Heart left ventricle (tissue), 16 donors: ENCODE measurements around the gene SKP1. TPM values are rescaled to one million over a fixed set of nuclear protein-coding genes. Genes with fewer than 3 reads are reported as not detected.

Experiments used
- ATAC-seq, 4 donors: fragments of 200-7000 bp; cut with Tn5 transposase; one replicate each; pipeline ENCODE4 v1.9.1; 2020 to 2022; ENCODE audit warnings: moderate library complexity in 4 of 4, mild to moderate bottlenecking in 3 of 4, moderate number of reproducible peaks in 1 of 4
- DNase-seq, 5 donors: peaks; one replicate each; pipeline ENCODE4 v3.0.0-alpha.2; 2020
- H3K27ac ChIP-seq, 12 donors: fragments of 200-600 bp; sonication (generic) in 4 of 12; one replicate each; pipeline versions ENCODE4 v1.5.0 to v1.8.0; 2016 to 2022; ENCODE audit warnings: mild to moderate bottlenecking in 2 of 12
- H3K27me3 ChIP-seq, 9 donors: fragments of 200-600 bp; sonication (generic) in 2 of 9; one replicate each; pipeline versions ENCODE4 v1.5.1 to v1.8.0; 2016 to 2022; ENCODE audit warnings: mild to moderate bottlenecking in 3 of 9
- H3K36me3 ChIP-seq, 9 donors: fragments of 200-600 bp; sonication (generic) in 2 of 9; one replicate each; pipeline versions ENCODE4 v1.5.0 to v1.8.0; 2018 to 2022; ENCODE audit warnings: mild to moderate bottlenecking in 2 of 9
- H3K4me1 ChIP-seq, 12 donors: fragments of 200-600 bp; sonication (generic) in 4 of 12; one replicate each; pipeline versions ENCODE4 v1.5.0 to v1.8.0; 2016 to 2022; ENCODE audit warnings: mild to moderate bottlenecking in 3 of 12
- H3K4me3 ChIP-seq, 12 donors: fragments of 200-600 bp; sonication (generic) in 4 of 12; one replicate each; pipeline versions ENCODE4 v1.5.0 to v1.8.0; 2017 to 2022; ENCODE audit warnings: mild to moderate bottlenecking in 9 of 12, moderate library complexity in 4 of 12
- H3K9me3 ChIP-seq, 12 donors: fragments of 200-600 bp; sonication (generic) in 4 of 12; one replicate each; pipeline versions ENCODE4 v1.5.0 to v1.8.0; 2016 to 2022; ENCODE audit warnings: mild to moderate bottlenecking in 1 of 12
- POLR2A ChIP-seq, 2 donors: fragments of 450-650 bp; IDR thresholded peaks; one replicate each; pipeline ENCODE4 v1.6.1; 2017; ENCODE audit warnings: antibody characterized with exemption in 2 of 2, mild to moderate bottlenecking in 2 of 2, moderate library complexity in 2 of 2
- whole genome bisulfite sequencing, 4 donors: extraction: QIAGEN DNeasy Blood & Tissue Kit in 2 of 4; methylation state at CpG; one replicate each; pipeline versions ENCODE4 v1.1.5 to v1.1.7; 2013 to 2018; 5-methylcytosine and 5-hydroxymethylcytosine counted together
- intact Hi-C, 10 donors: fragments of 100-400 bp; cut with DNase I; formaldehyde crosslinking; loops; one replicate each; pipeline versions ENCODE4 v1.11.1 to v1.14.2; 2022
- polyA plus RNA-seq, 2 donors: library from polyadenylated mRNA; stranded (reverse); fragments of 200-250 nt; gene quantifications; one replicate each; pipeline ENCODE4 v1.2.3, GENCODE V29; 2013
- total RNA-seq, 9 donors: library from RNA; depleted of rRNA in 2 of 9; stranded (reverse); fragments of >200 nt in 2 of 9; fragmentation: NEBNext Ultra II Directional in 3 of 9; extraction: Animal tissue kit (Norgen Biotek cat#: 25700) in 3 of 9; gene quantifications; one replicate each; pipeline versions ENCODE4 v1.1.0 to v1.2.4, GENCODE V29; 2016 to 2023
- TF ChIP-seq, protein P1 (sequence below), 12 donors: fragments of 200-600 bp; sonication (generic) in 4 of 12; IDR thresholded peaks; one replicate each; pipeline versions ENCODE4 v1.5.0 to v1.8.0; 2018 to 2022; ENCODE audit warnings: antibody characterized with exemption in 12 of 12, mild to moderate bottlenecking in 5 of 12
- donor health status: ischemic (EF 13 %, LVEDD 7.1; RV severe dilation, severe dysfunction).
- donor health status: healthy with polysubstance abuse.
- donor health status: DM: no; HTN: yes; CAD: no.
- donor health status: DM: no; HTN: no; CAD: no.
- donor health status: ischemic (EF 25% LVEDD 6.9; RV normal size, moderate dysfunction).
- donor health status: ischemic (EF 25% LVEDD 5.7; RV mildly dilated, moderate dysfunction).
- donor health status: healthy.
- donor health status: DM: yes; HTN: yes; CAD: no.
- donor health status: ischemic (EF 35%, LVEDD 5.7; RV mildly dilated, moderate dysfunction).
- donor health status: nonischemic (EF 11% LVEDD 7.7; RV severe dilation, severe dysfunction).
- donor health status: DM: yes; HTN: yes; CAD: no.
- donor health status: PGD.
- donor health status: ischemic (EF 29% LVEDD 5.4; RV normal size, mild dysfunction).
- donor health status: nonischemic (EF 23%, LVEDD 6.1; RV moderate dilation, normal function).

Gene SKP1
- total and polyA plus RNA-seq, 11 donors: 175 to 1,085 (median 459) TPM

DNA sequence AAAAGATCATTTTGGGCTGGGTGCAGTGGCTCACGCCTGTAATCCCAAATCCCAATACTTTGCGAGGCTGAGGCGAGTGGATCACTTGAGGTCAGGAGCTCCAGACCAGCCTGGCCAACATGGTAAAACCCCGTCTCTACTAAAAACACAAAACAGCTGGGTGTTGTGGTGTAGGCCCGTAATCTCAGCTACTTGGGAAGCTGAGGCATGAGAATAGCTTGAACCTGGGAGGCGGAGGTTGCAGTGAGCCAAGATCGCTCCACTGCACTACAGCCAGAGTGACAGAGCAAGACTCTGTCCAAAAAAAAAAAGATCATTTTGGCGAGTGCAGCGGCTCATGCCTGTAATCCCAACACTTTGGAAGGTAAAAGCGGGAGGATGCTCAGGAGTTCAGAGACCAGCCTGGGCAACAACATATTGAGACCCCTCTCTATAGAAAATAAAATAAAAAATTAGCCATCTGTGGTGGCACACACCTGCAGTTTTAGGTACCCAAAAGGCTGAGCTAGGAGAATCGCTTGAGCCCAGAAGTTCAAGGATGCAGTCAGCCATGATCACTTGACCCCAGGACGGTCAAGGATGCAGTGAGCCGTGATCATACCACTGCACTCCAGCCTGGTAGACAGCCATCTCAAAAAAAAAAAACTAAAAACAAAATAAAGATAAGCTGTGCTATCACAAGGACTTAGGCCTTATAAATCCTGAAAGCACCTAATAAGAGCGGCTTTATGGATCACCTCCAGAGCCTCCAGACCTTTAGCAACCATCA lies 32.9 kb upstream of the SKP1 start:
- intact Hi-C loops: no loop called here
- peaks cover 3 to 80% (median 58%) of the 10 kb centered on the region in 12 donors for H3K4me1 ChIP-seq
- H3K36me3 ChIP-seq: peaks cover 0 to 29% (median 12%) of the 10 kb centered on the region in 9 donors
- DNase-seq (peak in 1 of 5 donors; percentile 23), ATAC-seq (peak; percentile 46 to 63 (median 53))
- peaks cover 0 to 13% (median 0%) of the 10 kb centered on the region in 12 donors for H3K9me3 ChIP-seq
- peak overlapping the region in 1 of 12 donors; percentile 6 for H3K4me3 ChIP-seq
- H3K27ac ChIP-seq: peak overlapping the region in 7 of 12 donors; percentile 4 to 54 (median 34)
- no peaks in the 10 kb centered on the region for H3K27me3 ChIP-seq
- 42 to 53% (median 50%) methylated on average over 14 of the region's 14 CpGs for WGBS, 4 donors
- TF ChIP-seq, protein P1, sequence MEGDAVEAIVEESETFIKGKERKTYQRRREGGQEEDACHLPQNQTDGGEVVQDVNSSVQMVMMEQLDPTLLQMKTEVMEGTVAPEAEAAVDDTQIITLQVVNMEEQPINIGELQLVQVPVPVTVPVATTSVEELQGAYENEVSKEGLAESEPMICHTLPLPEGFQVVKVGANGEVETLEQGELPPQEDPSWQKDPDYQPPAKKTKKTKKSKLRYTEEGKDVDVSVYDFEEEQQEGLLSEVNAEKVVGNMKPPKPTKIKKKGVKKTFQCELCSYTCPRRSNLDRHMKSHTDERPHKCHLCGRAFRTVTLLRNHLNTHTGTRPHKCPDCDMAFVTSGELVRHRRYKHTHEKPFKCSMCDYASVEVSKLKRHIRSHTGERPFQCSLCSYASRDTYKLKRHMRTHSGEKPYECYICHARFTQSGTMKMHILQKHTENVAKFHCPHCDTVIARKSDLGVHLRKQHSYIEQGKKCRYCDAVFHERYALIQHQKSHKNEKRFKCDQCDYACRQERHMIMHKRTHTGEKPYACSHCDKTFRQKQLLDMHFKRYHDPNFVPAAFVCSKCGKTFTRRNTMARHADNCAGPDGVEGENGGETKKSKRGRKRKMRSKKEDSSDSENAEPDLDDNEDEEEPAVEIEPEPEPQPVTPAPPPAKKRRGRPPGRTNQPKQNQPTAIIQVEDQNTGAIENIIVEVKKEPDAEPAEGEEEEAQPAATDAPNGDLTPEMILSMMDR (IDR thresholded peaks at IDR 0.05): no peak
- TF ChIP-seq POLR2A (IDR thresholded peaks at IDR 0.05): no peak

GRCh38 chr5:134207696-134208095 lies 30.9 kb upstream of the SKP1 start:
- peaks cover 3 to 74% (median 47%) of the 10 kb centered on the region in 12 donors for H3K4me1 ChIP-seq
- H3K27ac ChIP-seq: no peak overlapping the region
- DNase-seq: no peak
- no peak for ATAC-seq
- H3K4me3 ChIP-seq: no peak overlapping the region
- intact Hi-C loops: no loop called here
- no peaks in the 10 kb centered on the region for H3K27me3 ChIP-seq
- peaks cover 0 to 4% (median 0%) of the 10 kb centered on the region in 12 donors for H3K9me3 ChIP-seq
- TF ChIP-seq, protein P1 (IDR thresholded peaks at IDR 0.05): no peak
- TF ChIP-seq POLR2A (IDR thresholded peaks at IDR 0.05): no peak
- H3K36me3 ChIP-seq: peaks cover 0 to 39% (median 31%) of the 10 kb centered on the region in 9 donors
- 44 to 75% (median 62%) methylated on average over 1 of the region's 1 CpG for WGBS, 4 donors

GRCh38 chr5:134206627-134207160 lies 29.9 kb upstream of the SKP1 start:
- Histone ChIP-seq H3K36me3 (peaks cover 0 to 45% (median 41%) of the 10 kb centered on the region in 9 donors), H3K27ac (no peak overlapping the region), H3K4me3 (no peak overlapping the region), H3K4me1 (peaks cover 3 to 66% (median 45%) of the 10 kb centered on the region in 12 donors), H3K27me3 (no peaks in the 10 kb centered on the region), H3K9me3 (no peaks in the 10 kb centered on the region)
- intact Hi-C loops: no loop called here
- 72 to 78% (median 76%) methylated on average over 7 of the region's 7 CpGs for WGBS, 4 donors
- no peak for TF ChIP-seq POLR2A (IDR thresholded peaks at IDR 0.05)
- TF ChIP-seq, protein P1 (IDR thresholded peaks at IDR 0.05): no peak
- ATAC-seq (peak in 1 of 4 donors; percentile 40), DNase-seq (no peak)

DNA sequence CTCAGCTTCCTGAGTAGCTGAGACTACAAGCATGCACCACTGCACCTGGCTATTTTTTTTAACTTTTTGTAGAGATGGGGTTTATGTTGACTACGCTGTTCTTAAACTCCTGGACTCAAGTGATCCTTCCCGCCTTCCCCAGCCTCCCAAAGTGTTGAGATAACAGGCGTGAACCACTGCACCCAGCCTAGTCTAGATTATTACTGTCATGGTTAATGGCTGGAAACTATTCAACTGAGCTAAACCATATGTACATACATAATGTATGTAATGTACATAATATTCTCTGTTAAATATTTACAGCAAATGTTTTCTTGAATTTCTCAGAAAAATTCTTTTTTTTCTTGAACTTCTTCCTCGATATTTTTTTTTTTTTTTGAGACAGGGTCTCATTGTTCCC lies 27.8 kb upstream of the SKP1 start:
- H3K4me1 ChIP-seq: peaks cover under 1 to 47% (median 28%) of the 10 kb centered on the region in 12 donors
- 71 to 80% (median 78%) methylated on average over 4 of the region's 4 CpGs for WGBS, 4 donors
- no peak for ATAC-seq

More for the DNA sequence above, 27.8 kb upstream of the SKP1 start:
- no peak overlapping the region for H3K27ac ChIP-seq
- no peak overlapping the region for H3K4me3 ChIP-seq
- no peaks in the 10 kb centered on the region for H3K27me3 ChIP-seq
- peaks cover 0 to 66% (median 62%) of the 10 kb centered on the region in 9 donors for H3K36me3 ChIP-seq
- intact Hi-C loops: no loop called here
- no peak for TF ChIP-seq POLR2A (IDR thresholded peaks at IDR 0.05)
- TF ChIP-seq, protein P1 (IDR thresholded peaks at IDR 0.05): no peak
- H3K9me3 ChIP-seq: no peaks in the 10 kb centered on the region
- no peak for DNase-seq
